HTERT RPE-1 (cell line): ENCODE measurements around the gene MSMP.

Experiments used
- in situ Hi-C: fragments of 300-500 bp; cut with MboI; formaldehyde crosslinking; loops from 4 replicates; pipeline ENCODE4 v1.14.3; 2020; ENCODE audit warnings: low sequenced_read_pairs

Gene MSMP

DNA sequence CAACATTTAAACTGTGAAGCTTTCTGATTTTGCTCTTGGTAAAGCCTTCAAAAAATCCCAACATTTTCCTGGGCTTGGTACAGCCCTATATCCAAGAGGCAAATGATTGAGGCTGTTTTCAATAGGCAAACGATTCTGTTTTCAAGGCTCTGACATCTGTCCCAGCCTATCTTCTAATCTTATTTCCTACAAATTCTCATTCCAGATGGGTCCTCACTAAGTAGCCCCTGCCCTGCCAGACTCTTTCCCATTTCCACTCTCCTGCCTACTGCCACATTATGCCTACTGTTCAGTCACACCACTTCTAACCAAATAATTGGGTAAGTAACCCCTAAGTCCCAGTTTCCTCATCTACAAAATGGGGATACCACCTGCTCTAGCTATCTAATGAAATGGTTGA lies 8.5 kb downstream of the MSMP start:
- in situ Hi-C loops, result no loop called here

DNA sequence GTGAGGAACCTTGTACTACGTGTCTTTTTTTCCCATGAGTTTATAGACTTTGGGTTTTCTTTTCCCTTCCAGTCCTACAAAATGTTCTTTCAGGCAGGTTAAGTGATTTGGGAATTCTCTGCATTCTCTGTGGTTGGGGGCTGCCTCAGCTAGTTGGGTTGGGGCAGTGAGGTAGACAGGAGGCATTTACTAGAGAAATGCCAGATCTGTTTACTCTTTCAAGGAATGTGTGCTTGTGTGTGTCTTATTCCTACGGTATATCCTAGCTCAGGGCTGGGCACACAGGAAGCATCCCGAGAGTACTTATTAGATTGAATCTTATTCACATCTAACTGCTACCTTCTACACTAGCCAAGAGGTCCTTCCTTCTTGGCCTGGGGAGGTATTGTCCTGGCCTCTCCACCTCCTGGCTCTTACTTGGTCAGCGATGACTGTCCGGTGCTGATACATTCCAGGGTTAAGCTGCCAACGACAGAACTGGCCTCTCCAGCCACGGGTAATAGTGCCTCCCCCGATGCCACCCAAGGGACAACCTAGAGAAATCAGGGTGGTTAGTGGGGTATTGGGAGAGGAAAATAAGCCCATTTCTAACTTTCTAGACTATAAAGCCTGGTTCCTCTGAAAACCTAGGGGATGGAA lies 10.1 kb downstream of the MSMP start:
- in situ Hi-C loops, result no loop called here

DNA sequence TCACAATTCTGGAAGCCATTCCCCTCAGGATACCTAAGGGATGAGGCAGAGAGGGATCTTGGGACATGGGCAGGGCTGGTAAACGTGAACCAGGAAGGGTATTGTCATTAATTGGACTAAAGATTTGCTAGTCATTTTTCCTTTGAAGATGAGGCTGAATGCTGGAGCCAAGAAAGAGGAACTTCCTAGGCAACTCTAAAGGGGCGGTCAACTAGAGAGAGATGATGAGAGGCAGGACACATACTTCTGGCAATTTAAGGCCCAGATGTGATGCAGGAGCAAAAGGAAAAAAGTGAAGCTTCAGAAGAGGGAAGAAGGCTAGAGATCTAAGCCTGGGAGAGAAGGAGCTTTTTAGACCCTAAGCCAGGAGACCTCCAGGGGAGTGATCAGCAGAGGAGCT lies 10.6 kb downstream of the MSMP start:
- in situ Hi-C loops, result no loop called here

DNA sequence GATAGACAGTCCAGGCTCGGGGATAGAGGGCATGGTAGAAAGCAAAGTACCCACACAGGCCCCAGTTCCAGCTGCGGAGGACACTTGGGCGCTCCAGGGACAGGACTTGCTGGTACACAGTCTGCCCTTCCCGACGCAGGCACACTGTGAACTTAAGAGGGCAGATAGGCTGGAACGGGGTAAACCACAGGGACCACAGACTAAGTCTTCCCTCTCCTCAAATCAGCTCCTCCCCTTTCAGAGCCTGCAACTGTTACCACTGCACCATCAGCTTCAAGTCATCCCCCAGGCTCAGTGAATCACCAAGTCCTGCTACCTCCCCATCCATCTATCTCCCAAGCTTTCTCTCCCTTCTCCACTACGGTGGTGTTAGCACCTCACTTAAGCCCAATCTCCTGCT lies 12.3 kb downstream of the MSMP start:
- in situ Hi-C loops, result no loop called here

DNA sequence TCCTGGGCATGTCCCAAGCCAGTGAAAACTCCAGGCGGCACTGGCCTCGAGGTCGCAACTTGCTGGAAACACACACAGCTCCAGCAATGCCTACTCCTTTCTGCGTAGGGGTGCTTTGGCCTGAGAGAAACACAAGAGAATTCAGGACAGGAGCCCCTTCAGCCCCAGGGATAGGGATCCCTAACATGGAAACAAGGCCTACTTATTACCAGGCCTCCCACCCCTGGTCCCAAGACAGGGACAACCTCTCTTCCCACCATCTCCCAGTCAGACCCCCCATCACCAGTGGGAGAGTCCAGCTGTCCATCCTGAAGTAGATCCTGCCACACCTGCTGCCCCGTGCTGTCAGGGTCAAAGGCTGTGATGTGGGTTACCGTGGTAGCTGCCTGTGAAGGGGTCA lies 13.8 kb downstream of the MSMP start:
- in situ Hi-C loops, result no loop called here

DNA sequence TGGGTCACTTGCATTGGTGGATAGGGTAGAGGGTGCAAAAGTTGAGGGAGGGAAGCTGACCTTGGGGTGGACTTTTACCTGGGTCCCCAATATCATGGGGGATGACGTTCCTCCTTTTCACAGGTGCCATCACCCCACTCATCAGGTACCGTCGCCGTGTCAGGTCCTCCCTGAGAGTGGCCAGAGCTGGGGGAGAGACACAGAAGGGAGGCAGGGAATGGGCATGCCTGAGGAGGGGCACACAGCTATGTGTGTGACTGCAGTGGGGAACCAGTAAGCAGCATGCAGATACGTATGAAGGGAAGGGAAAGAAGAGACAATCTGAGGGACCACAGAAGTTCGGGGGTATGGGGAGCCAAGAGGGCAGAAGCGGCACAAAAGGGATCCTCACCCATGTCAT lies 15.2 kb downstream of the MSMP start:
- in situ Hi-C loops, result no loop called here

DNA sequence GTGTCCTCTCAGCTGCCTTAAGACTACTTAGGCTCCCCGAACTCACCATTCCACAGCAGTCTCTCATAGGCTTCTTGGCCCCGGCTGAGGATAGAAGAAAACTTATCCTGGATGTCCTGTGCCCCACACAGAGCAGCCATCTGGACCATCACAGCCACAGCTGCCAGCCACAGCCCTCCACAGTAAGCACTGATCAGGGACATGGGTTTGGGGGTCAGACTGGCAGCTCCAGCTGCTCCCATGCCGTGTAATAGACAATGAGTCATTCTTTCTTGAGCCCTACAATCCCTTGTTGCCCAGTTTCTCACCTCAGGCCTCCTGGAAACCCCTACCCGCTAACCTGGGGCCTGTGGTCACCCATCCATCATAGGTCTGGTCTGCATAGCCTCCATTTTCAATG lies 15.9 kb downstream of the MSMP start:
- in situ Hi-C loops, result no loop called here

DNA sequence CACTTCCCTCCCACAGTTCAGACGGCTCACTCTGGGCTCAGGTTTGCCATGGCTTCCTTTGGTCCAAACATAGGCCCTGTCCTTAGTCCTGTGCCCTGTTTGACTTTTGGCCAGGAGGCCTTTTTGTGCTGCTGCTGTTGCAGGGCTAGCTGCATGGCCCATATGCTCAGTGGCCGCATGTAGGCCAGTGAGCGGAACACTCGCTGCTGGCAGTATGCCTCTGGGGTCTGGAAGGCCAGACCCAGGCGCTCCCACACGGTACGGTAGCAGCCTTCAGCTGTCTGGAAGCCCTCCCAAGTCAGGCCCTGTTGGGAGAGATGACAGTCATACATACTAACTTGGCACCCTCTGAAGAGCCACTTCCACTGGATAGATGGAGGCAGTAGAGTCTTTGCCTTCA lies 16.9 kb downstream of the MSMP start:
- in situ Hi-C loops, result no loop called here

DNA sequence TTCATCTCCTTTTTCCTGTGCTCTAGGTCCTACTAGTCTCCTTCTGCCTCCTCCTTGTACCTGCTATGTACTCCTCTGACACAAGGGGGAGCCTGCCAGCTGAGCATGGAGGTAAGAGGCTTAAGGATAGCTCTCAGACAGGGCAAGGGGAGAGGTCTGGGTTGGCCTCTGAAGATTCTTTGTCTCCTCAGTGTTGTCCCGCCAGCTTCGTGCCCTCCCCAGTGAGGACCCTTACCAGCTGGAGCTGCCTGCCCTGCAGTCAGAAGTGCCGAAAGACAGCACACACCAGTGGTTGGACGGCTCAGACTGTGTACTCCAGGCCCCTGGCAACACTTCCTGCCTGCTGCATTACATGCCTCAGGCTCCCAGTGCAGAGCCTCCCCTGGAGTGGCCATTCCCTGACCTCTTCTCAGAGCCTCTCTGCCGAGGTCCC lies 17.9 kb downstream of the MSMP start:
- in situ Hi-C loops, result no loop called here

DNA sequence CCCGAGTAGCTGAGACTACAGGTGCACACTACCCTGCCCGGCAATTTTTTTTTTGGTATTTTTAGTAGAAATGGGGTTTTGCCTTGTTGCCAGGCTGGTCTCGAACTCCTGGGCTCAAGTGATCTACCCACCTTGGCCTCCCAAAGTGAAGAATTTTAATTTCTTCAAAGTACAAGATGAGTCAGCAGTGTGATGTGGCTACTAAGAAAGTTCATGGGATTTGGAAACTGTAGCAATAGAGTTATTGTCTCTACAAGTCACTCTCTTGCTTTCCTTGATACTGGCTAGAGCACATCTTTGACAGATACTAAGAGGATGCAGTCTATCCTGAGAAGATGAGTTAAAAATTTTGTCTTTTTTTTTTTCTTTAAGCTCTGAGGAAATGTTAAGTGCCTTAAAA lies 20.0 kb downstream of the MSMP start:
- in situ Hi-C loops, result no loop called here

DNA sequence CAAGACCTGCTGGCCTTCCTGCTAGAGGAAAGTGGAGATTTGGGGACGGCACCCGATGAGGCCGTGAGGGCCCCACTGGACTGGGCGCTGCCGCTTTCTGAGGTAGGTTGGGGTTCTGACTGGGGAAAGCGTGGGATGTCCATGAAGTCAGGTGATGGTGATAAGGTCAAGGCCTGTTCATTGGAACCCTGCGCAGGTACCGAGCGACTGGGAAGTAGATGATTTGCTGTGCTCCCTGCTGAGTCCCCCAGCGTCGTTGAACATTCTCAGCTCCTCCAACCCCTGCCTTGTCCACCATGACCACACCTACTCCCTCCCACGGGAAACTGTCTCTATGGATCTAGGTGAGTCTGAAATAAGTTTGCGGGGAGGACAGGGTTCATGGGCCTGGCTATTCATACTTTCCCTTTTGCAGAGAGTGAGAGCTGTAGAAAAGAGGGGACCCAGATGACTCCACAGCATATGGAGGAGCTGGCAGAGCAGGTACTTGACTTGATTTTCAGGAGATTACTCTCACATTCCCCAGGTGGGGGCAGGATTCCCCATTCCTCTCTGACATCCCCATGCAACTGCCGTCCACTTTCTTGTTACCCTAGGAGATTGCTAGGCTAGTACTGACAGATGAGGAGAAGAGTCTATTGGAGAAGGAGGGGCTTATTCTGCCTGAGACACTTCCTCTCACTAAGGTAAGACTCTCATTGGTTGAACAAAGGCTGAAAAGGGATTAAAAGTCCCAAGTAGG lies 21.1 kb downstream of the MSMP start:
- in situ Hi-C loops, result no loop called here

DNA sequence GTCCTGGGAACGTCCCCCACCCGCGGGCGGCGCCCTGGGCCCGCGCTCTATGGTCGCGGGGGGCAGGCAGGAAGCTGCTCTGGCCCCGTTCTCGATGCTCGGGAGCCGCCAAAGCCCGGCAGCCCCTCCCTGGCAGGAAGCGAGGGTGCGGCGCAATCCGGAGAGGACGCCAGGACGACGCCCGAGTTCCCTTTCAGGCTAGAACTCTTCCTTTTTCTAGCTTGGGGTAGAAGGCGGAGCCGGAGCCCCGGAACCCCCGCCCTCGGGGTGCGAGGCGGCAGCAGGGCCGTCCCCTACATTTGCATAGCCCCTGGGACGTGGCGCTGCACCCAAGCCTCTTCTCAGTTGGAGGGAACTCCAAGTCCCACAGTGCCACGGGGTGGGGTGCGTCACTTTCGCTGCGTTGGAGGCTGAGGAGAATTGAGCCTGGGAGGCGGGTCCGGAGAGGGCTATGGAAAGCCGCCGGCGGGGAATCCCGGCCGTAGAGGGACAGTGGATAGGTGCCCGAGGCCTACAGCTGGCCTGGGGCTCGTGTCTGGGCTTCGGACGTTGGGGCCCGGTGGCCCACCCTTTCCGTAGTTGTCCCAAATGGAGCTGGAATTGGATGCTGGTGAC lies 21.8 kb downstream of the MSMP start, which contains the start of the genes CREB3 and TLN1:
Gene CREB3, plus strand, starts transcription at position 482 of the 615 bp plus-strand sequence. Its CDS starts 107 bp downstream, at position 589.
Gene TLN1, minus strand, starts transcription at position 11 of the 615 bp plus-strand sequence. CDS start 6,501 bp downstream, outside the sequence.
- in situ Hi-C loops, result no loop called here

DNA sequence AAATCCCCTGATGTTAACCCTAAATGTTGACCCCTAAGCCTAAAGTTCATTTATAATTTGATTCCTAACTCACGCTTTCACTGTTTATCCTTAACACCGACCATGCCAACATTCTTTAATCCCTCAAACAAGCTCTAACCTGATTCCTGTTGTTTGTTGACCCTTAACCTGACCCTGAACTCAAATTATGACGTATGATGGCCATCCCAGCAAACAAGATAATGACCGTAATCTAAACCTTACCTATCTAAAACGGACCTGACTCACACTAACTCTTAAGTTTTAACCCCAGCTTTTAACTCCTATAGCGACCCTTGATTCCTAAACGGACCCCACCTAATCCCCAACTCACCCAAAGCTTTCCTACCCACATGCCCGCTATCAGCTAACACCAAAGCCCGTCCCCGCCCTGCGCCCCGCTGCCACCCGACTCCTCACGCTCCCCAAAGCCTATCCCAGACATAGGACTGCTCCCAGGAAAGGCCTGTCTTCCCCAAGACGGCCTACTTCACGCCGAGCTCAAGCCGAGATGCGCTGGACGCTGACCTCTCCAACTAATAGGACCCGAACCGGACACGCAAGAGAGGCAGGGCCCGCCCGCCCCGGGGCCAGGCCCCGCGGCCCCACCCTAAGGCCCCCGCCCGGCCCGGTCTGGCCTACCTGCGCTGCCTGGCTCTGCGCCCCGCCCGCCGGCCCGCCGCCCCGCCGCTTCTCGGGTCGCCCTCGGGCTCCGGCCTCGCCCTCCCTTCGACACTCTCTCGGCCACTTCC lies 22.5 kb downstream of the MSMP start:
- in situ Hi-C loops, result no loop called here

DNA sequence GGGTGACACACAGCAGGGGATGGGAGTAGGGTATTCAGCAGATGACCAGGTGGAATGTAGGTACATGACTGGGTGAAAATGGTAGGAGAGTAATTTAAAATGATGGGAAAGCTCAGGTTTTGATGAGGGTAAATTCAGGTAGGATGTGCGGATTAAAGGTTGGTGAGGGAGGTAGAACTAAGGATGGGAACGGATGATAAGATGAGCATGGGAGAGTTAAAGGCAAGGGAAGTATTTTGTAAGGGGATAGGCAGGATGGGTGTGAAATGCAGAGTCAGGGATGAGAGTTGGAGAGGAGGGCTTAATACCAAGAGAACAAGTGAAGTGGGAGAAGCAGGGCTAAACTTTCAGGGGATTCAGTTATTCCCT lies 23.6 kb downstream of the MSMP start:
- in situ Hi-C loops, result no loop called here

DNA sequence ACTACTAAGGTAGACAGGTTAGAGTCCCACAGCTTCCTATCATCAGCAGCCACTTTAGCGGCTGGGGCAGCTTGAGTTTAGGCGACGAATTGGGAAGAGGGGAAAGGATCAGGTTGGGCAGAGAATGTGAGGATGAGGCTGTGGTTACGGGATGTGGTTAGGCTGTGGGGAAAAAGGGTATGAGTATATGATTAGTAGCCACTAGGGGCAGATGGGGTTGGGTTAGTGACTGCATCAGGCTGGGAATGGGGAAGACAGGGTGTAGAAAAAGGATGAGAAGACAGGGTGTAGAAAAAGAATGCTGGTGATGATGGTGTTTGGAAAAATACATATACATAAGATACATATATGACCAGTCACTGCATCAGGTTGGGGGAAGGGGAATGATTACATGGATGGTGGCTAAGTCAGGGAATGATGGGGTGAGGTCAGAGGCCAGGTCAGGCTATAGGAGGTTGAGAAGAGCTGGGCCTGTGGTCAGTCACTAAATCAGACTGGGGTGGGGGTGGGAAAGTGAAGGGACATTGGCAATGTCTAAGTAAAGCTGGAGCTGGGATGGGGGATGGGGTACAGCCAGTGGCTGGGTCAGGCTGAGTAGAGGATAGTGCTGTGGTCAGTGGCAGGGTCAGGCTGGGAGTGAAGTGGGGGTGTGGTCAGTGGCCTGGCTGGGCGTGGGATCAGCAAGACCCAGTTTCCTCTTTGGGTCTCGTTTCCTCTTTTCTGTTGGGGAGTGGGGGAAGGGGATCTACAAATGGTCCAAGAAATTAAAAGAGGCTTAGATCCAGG lies 24.2 kb downstream of the MSMP start:
- in situ Hi-C loops, result no loop called here

DNA sequence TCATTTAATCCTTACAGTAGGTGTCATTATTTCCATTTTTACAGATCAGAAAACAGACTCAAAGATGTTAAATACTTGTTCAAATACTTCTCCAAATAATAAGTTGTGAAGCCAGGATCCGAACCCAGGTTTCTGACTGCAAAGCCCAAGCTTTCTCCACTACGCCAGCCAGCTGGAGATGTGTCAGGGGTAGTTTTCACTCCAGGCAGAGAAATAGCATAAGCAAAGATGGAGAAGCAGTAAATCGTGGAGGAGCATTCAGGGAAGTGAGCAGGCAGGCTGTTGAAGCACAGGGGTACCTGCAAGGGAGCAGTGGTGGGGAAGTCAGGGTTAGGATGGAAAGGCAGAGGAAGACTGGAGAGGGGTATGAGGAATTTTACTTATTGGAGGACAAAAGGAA lies 25.0 kb downstream of the MSMP start:
- in situ Hi-C loops, result no loop called here

DNA sequence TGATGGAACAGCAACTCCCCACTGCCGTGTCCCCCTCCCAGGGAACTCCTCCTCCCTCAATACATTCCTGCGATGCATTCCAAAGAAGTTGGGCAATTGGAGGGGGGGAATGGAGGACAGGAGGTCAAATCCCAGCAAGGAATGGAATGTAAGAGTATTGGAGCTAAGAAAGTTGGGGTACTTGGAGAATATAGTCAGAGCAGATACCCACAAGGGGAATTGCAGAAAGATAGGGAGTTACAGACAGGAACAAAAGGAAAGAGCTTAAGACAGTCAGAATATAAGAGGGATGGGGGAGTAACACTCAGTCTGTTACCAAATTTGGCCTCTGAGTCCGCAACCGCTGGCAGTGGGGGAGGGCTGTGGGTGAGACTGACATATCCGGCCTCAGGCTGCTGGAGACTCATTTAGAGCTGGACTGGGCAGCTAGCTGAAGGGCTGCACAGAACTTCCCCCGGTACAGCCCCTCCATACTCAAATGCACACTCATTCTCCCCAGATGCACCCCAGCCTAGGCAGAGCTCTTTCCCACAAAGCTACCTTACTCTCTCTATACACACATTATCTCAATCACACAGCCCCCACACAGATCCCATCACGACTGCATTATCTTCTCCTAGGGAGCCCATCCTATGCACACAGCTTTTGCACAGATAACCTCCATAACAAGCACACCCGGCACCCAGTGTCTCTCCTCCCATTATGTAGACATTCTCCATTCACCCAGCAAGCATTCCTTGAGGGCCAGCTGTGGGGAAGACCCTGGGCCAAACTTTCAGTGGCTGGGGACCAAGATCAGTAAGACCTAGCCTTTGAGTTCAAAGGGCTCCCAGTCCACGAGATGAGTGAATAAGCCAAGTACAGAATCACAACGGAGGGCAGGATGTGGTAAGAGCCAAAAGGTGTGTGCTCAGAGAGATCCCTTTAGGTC lies 25.8 kb downstream of the MSMP start:
- in situ Hi-C loops, result no loop called here

DNA sequence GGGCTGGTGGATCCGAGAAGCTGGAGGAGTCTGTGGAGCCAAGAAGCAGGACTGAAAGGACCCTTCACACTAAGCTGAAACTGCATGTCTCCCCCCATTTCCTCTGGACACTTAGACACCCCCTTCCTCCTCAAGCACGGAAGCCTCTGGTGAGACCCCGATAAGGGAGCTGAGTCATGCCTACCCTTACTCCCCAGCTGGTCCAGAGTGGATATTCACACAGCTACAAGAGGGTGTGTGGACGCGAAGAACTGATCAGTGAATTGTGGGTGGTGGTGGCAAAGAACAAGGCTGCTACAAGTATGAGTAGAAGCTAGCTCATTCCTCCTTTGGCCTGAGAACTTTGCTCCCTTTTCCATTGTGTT lies 26.4 kb downstream of the MSMP start:
- in situ Hi-C loops, result no loop called here

DNA sequence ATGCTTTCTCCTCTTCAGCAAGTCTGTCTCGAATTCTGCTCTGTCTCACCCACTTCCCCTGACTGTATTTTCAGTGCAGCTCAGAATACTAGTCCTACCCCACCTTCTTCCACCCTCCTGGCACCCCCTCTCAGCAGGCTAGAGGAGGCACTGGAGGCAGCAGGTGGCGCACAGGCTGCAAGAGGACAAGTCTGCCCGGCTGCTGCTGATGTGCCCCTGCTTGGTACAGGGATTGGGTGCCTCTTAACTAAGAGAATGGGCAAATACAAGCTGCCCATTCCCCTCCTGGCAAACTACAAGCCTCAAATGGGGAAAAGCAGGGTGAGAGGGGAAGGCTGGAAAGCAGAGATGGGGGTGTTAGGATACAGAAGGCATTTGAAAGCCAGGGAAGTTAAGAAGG lies 27.1 kb downstream of the MSMP start:
- in situ Hi-C loops, result no loop called here

DNA sequence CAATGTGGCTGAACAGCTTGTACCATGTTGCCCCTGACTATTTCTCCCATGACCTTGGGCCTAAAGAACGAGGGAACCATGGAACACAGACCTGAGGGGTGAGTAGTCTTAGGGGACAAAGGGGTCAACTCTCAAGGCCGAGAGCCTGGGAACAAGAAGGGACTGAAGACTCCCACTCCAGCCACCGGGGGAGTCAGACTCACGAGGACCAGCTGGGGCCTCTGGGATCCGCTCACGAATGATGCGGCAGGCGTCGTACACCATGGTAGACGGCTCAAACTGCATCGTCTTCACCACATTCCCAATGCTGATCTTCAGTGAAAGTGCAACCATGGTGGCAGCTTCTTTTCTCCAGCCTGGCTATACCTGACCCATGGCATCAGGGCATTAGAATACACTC lies 28.7 kb downstream of the MSMP start:
- in situ Hi-C loops, result no loop called here
